GM19099 (cell line): ENCODE data around the gene RHBG.

Experiments
- POLR2A ChIP-seq: IDR thresholded peaks from 3 replicates; pipeline ENCODE4 v1.6.1; 2011; ENCODE audit warnings: low read depth; ENCODE audit not compliant: insufficient read length; ENCODE audit errors: extremely low read depth

Gene RHBG

GRCh38 chr1:156358641-156359040 is 10.4 kb upstream of the RHBG start:
- no peak for TF ChIP-seq POLR2A

GRCh38 chr1:156359249-156359648 is 9.8 kb upstream of the RHBG start:
- no peak for TF ChIP-seq POLR2A

- TF ChIP-seq POLR2A, result no peak
Observed at GRCh38 chr1:156359973-156360372, 9.0 kb upstream of the RHBG start.

- no peak for TF ChIP-seq POLR2A
Observed at GRCh38 chr1:156360534-156360933, 8.5 kb upstream of the RHBG start.

- TF ChIP-seq POLR2A, result no peak
Observed at GRCh38 chr1:156365754-156366153, 3.3 kb upstream of the RHBG start.

- no peak for TF ChIP-seq POLR2A
Observed at GRCh38 chr1:156366378-156367166, 2.4 kb upstream of the RHBG start.

- no peak for TF ChIP-seq POLR2A
Observed at GRCh38 chr1:156367383-156368156, 1.4 kb upstream of the RHBG start.

GRCh38 chr1:156368157-156368658 is 803 bp upstream of the RHBG start:
- TF ChIP-seq POLR2A, result no peak

- no peak for TF ChIP-seq POLR2A
Observed at GRCh38 chr1:156371553-156372264, 2.7 kb downstream of the RHBG start.

GRCh38 chr1:156372265-156372586 is 3.2 kb downstream of the RHBG start:
- TF ChIP-seq POLR2A, result no peak

- TF ChIP-seq POLR2A, result no peak
Observed at GRCh38 chr1:156372876-156373275, 3.9 kb downstream of the RHBG start.

- TF ChIP-seq POLR2A, result no peak
Observed at GRCh38 chr1:156373546-156373945, 4.5 kb downstream of the RHBG start.

GRCh38 chr1:156376146-156376545 is 7.1 kb downstream of the RHBG start:
- TF ChIP-seq POLR2A, result no peak

- no peak for TF ChIP-seq POLR2A
Observed at GRCh38 chr1:156376958-156377919, 8.2 kb downstream of the RHBG start.

GRCh38 chr1:156378557-156378956 is 9.5 kb downstream of the RHBG start:
- TF ChIP-seq POLR2A, result no peak
